HCT116 (cell line): ENCODE results near the gene SENP3.

Experiments
- CTCF ChIP-seq, 3 experiments: fragments of 200-600 bp in 1 of 3; sonication (generic) in 1 of 3; IDR thresholded peaks in 2 of 3; conservative IDR thresholded peaks in 1 of 3; 2 replicates each; pipeline ENCODE4 v1.5.1; 2012 to 2017; ENCODE audit warnings: low read depth in 2 of 3, low read length in 2 of 3, antibody characterized with exemption in 1 of 3, borderline replicate concordance in 1 of 3, control low read depth in 1 of 3, mild to moderate bottlenecking in 1 of 3, mixed read lengths in 1 of 3, mixed run types in 1 of 3, moderate library complexity in 1 of 3; ENCODE audit not compliant: insufficient read depth in 1 of 3
- EZH2 ChIP-seq: fragments of 200-600 bp; sonication (generic); IDR thresholded peaks from 2 replicates; pipeline ENCODE4 v1.6.1; 2017; ENCODE audit warnings: antibody characterized with exemption, mixed run types
- EZH2phosphoT487 ChIP-seq: fragments of 200-600 bp; IDR thresholded peaks from 2 replicates; pipeline ENCODE4 v1.6.1; 2018; ENCODE audit warnings: antibody characterized with exemption, borderline replicate concordance
- POLR2AphosphoS5 ChIP-seq: IDR thresholded peaks from 2 replicates; pipeline ENCODE4 v1.6.1; 2011; ENCODE audit warnings: mild to moderate bottlenecking, low read depth, low read length, moderate library complexity
- YY1 ChIP-seq: IDR thresholded peaks from 2 replicates; pipeline ENCODE4 v1.6.1; 2011; ENCODE audit warnings: low read length, low read depth, moderate library complexity, mild to moderate bottlenecking; ENCODE audit not compliant: insufficient replicate concordance; ENCODE audit errors: extremely low read depth
- TF ChIP-seq, protein P1 (sequence below): IDR thresholded peaks from 2 replicates; pipeline ENCODE4 v1.6.1; 2011; ENCODE audit warnings: mild to moderate bottlenecking, low read length, moderate library complexity; ENCODE audit not compliant: insufficient replicate concordance; ENCODE audit errors: extremely low read depth
- TF ChIP-seq, protein P2 (sequence below): IDR thresholded peaks from 2 replicates; pipeline ENCODE4 v1.6.1; 2012

DNA sequence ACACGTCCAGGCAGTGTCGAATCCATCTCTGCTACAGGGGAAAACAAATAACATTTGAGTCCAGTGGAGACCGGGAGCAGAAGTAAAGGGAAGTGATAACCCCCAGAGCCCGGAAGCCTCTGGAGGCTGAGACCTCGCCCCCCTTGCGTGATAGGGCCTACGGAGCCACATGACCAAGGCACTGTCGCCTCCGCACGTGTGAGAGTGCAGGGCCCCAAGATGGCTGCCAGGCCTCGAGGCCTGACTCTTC lies 10.5 kb downstream of the SENP3 start:
- TF ChIP-seq CTCF (IDR thresholded peaks at IDR 0.05 in 2 of 3, conservative IDR thresholded peaks at IDR 0.05 in 1 of 3; ENCODE audit: borderline replicate concordance in 1 of 3, insufficient read depth in 1 of 3, low read depth in 2 of 3, low read length in 2 of 3) = no peak
- TF ChIP-seq EZH2 = no peak
- TF ChIP-seq EZH2phosphoT487 = no peak
- TF ChIP-seq, protein P1, sequence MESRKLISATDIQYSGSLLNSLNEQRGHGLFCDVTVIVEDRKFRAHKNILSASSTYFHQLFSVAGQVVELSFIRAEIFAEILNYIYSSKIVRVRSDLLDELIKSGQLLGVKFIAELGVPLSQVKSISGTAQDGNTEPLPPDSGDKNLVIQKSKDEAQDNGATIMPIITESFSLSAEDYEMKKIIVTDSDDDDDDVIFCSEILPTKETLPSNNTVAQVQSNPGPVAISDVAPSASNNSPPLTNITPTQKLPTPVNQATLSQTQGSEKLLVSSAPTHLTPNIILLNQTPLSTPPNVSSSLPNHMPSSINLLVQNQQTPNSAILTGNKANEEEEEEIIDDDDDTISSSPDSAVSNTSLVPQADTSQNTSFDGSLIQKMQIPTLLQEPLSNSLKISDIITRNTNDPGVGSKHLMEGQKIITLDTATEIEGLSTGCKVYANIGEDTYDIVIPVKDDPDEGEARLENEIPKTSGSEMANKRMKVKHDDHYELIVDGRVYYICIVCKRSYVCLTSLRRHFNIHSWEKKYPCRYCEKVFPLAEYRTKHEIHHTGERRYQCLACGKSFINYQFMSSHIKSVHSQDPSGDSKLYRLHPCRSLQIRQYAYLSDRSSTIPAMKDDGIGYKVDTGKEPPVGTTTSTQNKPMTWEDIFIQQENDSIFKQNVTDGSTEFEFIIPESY = no peak
- TF ChIP-seq, protein P2, sequence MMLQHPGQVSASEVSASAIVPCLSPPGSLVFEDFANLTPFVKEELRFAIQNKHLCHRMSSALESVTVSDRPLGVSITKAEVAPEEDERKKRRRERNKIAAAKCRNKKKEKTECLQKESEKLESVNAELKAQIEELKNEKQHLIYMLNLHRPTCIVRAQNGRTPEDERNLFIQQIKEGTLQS = no peak
- no peak for TF ChIP-seq POLR2AphosphoS5
- TF ChIP-seq YY1 = peak; percentile 96
